PFSK-1 (cell line): ENCODE data around the gene CALD1.

ENCODE experiments used
- FOXP2 ChIP-seq: optimal IDR thresholded peaks from 2 replicates; pipeline ENCODE3; 2011; ENCODE audit warnings: borderline replicate concordance, control low read depth, inconsistent platforms; ENCODE audit not compliant: insufficient read depth; ENCODE audit errors: extremely low read length, extremely low read depth
- POLR2AphosphoS5 ChIP-seq: IDR thresholded peaks from 2 replicates; pipeline ENCODE4 v1.6.1; 2012; ENCODE audit warnings: low read depth, mild to moderate bottlenecking, control low read depth, low read length, moderate library complexity
- SIN3A ChIP-seq: IDR thresholded peaks from 2 replicates; pipeline ENCODE4 v1.6.1; 2012; ENCODE audit warnings: mild to moderate bottlenecking, low read length, moderate library complexity, borderline replicate concordance; ENCODE audit not compliant: insufficient read depth
- TAF1 ChIP-seq: IDR thresholded peaks from 2 replicates; pipeline ENCODE4 v1.6.1; 2012; ENCODE audit warnings: low read length, control low read depth, borderline replicate concordance; ENCODE audit not compliant: insufficient read depth
- TF ChIP-seq, protein P1 (sequence below), 2 experiments: IDR thresholded peaks; 2 replicates each; pipeline versions ENCODE4 v1.6.1 to v1.8.0; 2011 to 2012; ENCODE audit warnings: low read depth in 2 of 2, low read length in 2 of 2, control low read depth in 1 of 2, inconsistent platforms in 1 of 2, mild to moderate bottlenecking in 1 of 2, moderate library complexity in 1 of 2; ENCODE audit not compliant: insufficient read depth in 1 of 2

Gene CALD1

DNA sequence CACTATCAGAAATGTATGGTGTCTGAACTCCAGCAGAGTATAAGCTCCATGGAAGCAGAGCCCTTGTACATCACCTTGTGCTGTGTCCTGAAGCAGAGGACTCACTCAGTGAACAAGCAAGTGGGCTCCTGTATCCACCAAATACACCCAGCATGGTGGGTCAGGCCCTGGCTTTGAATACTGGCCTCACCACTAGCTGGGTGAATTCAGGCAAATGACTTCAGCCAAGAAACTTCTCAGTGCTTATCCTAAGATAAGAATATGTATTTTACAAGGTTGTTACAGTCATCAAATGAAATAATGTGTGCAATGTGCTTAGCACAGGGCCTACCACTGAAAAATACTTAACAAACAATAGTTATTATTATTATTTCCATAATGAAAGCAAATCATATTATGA is 62.6 kb downstream of the CALD1 start:
- TF ChIP-seq POLR2AphosphoS5: no peak
- TF ChIP-seq TAF1: no peak
- TF ChIP-seq, protein P1, sequence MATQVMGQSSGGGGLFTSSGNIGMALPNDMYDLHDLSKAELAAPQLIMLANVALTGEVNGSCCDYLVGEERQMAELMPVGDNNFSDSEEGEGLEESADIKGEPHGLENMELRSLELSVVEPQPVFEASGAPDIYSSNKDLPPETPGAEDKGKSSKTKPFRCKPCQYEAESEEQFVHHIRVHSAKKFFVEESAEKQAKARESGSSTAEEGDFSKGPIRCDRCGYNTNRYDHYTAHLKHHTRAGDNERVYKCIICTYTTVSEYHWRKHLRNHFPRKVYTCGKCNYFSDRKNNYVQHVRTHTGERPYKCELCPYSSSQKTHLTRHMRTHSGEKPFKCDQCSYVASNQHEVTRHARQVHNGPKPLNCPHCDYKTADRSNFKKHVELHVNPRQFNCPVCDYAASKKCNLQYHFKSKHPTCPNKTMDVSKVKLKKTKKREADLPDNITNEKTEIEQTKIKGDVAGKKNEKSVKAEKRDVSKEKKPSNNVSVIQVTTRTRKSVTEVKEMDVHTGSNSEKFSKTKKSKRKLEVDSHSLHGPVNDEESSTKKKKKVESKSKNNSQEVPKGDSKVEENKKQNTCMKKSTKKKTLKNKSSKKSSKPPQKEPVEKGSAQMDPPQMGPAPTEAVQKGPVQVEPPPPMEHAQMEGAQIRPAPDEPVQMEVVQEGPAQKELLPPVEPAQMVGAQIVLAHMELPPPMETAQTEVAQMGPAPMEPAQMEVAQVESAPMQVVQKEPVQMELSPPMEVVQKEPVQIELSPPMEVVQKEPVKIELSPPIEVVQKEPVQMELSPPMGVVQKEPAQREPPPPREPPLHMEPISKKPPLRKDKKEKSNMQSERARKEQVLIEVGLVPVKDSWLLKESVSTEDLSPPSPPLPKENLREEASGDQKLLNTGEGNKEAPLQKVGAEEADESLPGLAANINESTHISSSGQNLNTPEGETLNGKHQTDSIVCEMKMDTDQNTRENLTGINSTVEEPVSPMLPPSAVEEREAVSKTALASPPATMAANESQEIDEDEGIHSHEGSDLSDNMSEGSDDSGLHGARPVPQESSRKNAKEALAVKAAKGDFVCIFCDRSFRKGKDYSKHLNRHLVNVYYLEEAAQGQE (IDR thresholded peaks at IDR 0.05; ENCODE audit: insufficient read depth in 1 of 2, low read depth in 2 of 2, low read length in 2 of 2): no peak
- TF ChIP-seq SIN3A: no peak
- no peak for TF ChIP-seq FOXP2

DNA sequence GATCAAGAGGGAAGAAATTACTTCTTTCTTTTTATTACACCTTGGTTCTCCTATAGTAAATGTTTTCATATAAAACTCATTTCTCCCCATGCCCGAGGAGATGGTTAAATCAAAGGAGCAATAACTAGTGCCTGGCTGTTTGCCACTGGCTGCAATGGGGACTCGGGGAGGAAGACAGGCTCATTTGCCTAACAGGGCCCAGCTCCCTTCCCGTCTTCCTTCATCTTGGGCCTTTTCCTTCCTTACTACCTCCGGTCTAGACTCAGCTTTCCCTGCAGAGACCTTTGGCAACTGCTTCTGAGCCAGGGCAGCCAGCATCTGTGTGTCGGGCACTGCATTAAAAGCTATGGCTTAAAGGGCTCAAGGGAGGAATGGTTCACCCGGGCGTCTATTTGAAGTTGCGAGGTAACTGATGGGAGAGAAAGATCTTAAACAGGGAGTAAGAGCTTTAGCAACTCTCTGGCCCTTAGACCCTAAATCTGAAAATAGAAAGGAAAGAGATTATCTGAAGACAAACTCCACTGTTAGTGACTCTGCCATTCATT is 63.5 kb downstream of the CALD1 start:
- no peak for TF ChIP-seq TAF1
- no peak for TF ChIP-seq FOXP2
- TF ChIP-seq, protein P1 (IDR thresholded peaks at IDR 0.05; ENCODE audit: insufficient read depth in 1 of 2, low read depth in 2 of 2, low read length in 2 of 2): no peak
- TF ChIP-seq SIN3A: no peak
- no peak for TF ChIP-seq POLR2AphosphoS5

DNA sequence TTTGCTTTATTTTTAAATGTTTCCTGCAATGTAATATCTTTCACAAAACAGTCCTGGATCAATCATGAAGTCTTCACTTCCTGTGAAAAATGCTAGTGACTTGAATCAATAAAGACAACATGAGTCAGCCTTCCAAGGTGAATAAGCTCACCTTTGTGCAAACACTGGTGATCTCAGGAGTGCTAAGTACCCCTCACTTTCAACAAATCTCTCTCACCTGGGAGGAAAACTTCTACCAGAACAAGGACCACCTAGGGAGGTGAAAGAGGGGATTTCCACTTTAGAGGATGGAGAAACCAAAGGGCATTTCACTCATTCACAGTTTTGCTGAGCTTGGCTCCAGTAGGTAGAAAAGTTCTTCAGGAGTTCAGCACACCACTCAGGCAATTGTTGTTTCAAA is 64.8 kb downstream of the CALD1 start:
- TF ChIP-seq FOXP2 (no peak), POLR2AphosphoS5 (no peak), SIN3A (no peak), TAF1 (no peak)
- TF ChIP-seq, protein P1 (IDR thresholded peaks at IDR 0.05; ENCODE audit: insufficient read depth in 1 of 2, low read depth in 2 of 2, low read length in 2 of 2): no peak

DNA sequence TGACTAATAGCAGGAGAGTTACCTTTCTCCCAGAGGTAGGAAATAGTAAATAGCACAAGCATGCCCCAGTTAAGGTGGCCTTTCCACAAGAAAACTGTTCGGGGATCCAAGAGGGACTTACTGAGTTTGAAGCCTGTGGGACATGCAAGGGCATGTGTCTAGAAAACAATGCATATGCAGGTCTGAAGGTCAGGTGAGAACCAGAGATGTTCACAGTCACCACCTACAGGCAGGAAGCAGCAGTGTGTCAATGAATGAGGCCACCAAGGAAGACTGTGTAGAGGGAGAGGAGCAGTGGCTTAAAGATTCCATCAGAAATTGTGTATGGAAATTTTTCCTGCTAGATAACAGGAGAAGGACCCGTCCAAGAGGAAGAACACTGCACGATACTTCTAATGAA is 66.0 kb downstream of the CALD1 start:
- TF ChIP-seq TAF1: no peak
- no peak for TF ChIP-seq SIN3A
- TF ChIP-seq POLR2AphosphoS5: no peak
- TF ChIP-seq, protein P1 (IDR thresholded peaks at IDR 0.05; ENCODE audit: insufficient read depth in 1 of 2, low read depth in 2 of 2, low read length in 2 of 2): no peak
- no peak for TF ChIP-seq FOXP2
